ENCODE data around the gene OTOA.
"Not testable (repeated sequence)": the region's sequence is repeated elsewhere in the genome, so short reads cannot be mapped to it uniquely, and the experiment has no call there.

The OTOA gene

DNA sequence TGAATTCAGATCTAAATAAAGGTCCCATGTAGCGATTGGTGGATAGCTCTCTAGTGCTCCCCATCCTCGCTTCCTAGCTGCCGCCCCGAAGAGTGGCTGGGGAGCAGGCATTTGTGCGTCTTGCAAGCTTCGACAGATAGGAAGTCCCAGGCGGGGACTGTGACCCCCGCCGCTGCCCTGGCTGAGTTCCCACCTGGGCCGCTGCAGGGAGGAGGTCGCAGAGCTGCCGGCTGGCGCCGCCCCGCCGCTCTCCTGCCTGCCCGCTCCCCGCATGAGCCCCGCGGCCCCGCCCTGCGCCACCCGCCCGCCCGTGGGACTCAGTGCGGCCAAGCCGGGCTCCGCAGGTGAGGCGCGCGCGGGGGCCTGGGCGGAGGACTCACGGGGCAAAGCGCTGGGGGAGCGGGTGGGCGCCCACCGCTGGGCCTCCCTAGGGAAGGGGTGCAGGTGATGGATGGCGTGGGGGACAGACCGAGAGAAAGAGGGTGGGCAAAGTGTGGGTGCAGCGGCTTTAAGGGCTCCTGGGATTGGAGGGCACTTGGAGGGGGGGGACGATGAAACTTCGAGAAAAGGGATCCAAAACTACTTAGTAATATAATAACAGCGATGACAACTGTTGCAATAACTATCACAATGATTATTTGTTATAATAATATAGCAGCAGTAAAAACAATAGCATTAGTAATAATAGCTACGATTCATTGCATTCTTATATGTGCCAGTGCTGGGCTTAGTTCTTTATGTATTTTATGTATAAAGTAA, at the start of gene OTOA:
OTOA (plus strand) TSS at position 80 of the 759 bp plus-strand sequence. CDS start 14,547 bp downstream, outside the sequence.
- peak; percentile 39 to 45 for DNase-seq

DNA sequence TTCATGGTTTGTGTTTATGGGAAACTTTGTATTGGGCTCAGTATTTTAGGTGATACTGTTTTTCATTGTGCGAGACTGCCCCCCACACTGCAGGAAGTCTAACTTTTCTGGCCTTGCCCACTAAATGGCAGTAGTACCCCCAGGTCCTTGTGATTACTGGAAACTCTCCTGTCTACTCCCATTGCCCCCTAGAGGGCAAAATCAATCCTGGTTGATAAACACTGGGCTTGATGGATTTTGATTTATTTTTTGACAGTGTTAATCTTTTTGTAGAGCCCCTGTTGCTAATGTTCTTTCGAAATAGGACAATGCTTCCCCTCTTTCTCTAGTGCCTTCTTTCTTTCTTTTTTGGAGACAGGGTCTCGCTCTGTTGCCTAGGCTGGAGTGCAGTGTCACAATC, 48.9 kb upstream of the OTOA start:
- no peak for DNase-seq

DNA sequence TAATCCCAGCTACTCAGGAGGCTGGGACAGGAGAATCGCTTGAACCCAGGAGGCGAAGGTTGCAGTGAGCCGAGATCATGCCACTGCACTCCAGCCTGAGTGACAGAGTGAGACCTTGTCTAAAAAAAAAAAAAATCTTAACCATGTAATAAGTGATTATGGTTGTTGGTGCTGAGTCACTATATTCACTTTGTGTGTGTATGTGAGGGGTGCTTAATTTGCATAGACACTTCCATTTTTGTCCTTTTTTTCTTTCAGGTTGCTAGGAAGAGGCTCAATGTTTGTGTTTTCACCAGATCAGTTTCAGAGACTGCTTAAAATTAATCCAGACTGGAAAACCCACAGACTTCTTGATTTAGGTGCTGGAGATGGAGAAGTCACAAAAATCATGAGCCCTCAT, 46.2 kb upstream of the OTOA start:
- no peak for DNase-seq

DNA sequence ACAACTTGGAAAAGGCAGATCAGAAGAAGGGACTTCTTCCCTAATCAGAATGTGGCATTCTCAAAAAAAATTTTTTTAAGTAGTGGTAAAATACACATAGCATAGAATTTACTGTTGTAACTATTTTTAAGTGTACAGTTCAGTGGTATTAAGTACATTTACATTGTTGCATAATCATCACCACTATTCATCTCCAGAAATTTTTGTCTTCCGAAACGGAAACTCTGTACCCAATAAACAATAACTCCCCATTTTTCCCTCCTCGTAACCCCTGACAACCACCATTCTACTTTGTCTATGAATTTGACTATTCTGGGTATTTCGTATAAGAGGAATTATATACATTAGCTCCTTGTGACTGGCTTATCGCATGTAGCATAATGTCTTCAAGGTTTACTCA, 45.5 kb upstream of the OTOA start:
- DNase-seq: no peak

DNA sequence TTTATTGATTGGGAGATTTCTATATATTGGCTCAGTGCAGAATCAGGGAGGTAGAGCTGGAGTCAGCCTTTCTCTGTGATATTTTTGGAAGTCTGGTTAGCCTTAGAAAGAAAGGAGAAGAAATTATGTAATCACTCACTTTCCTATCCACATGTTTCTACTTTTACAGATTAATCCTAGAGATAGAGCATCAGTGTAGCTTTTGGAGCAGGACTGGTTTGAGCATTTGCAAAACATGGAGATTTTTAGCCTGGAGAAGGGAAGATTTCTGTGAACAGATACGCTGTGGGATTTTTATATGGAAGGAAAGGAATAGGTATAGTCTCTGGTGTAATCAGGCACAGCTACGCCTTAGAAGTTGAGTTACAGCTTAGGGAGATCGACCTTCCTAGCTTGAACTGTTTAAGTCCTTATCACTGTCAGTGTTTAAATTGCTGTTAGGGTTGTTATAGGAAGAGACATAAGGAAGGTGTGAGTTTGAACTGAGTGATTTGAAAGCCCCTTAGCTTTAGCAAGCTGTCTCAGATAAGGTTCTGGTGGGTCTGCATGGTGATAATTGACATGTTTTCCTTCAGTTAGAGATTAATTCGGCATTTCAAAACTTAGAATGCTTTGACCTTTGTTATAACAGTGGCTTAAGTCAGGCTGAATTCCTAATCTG, 43.9 kb upstream of the OTOA start:
- no peak for DNase-seq

DNA sequence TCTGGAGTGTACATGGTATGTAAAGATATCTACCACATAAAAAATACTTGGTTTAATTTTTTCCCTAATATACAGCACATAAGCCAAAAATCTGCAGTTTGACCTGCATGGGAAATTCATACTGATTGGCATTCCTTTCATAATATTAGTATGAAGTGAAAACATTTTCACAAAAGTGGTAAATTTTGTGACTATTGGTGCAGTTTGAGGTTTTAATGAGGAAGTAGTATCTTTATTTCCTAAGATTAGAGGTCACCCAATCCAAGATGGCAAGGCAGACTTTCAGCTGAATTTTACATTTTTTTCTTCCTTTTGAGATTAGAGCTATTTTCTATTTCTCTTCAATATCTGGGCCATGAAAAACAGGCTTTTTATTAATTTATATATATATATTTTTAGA, 43.2 kb upstream of the OTOA start:
- no peak for DNase-seq

DNA sequence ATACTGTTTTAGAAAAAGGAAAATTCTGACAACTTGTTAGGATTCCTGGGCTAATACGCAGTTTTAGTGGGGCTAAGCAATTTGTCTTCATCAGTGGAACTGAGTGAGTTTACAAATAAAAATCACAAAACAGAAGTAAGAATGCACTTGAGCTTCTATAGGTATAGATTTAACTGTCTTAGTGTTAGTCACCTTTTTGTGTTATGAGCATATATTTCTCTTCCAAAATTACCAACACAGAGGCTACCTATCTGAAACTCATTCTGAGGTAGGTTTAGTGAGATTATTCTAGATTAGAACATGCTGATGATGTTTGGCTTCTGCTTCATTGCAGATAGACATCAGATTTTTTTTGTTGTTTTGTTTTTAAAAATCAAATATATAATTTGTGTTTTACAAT, 41.2 kb upstream of the OTOA start:
- no peak for DNase-seq

DNA sequence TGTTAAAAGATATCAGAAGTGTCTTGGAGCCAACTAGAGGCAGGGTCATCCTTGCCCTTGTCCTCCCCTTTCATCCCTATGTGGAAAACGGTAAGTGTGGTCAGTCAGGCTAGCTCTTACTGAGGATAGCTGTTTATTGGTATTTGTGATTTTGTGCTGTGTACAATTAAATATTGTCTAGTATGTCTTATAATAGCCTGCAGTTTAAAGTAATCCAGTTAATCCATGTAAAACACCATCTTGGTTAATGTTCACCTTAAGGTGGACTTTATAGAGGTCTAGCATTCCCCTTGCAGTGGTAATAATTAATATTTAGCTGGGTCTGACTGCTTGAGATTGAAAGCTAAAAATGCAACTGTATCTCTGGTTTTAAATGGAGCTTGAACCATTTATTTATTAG, 38.7 kb upstream of the OTOA start:
- DNase-seq: no peak

DNA sequence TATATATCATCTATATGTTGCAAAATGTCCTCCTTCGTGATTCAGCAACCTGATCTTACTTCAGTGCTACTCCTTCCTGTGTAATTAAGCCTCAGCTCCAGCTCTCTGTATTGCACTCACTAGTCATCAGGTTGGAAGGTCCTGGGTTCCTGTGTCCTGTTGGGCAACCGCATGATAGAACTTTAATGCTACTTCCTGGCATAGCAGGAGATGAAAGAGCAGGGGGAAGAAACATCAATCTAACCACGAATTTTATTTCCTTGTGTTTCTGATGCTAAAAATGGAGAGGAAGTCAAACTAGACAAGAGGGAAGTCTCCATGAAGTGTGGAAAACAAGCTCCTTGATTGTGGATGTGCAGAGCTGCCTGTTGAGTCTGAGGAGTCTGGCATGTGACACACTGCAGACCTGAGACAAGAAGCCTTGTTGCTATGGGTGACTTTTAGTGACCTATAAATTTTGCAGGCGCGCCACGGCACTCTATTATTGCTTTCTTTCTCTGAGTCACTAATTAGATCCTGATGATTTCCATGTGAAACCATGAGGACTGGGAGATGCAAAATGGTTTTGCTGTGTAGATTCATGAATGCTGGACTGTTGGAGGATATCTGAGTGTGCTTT, 37.0 kb upstream of the OTOA start:
- no peak for DNase-seq

DNA sequence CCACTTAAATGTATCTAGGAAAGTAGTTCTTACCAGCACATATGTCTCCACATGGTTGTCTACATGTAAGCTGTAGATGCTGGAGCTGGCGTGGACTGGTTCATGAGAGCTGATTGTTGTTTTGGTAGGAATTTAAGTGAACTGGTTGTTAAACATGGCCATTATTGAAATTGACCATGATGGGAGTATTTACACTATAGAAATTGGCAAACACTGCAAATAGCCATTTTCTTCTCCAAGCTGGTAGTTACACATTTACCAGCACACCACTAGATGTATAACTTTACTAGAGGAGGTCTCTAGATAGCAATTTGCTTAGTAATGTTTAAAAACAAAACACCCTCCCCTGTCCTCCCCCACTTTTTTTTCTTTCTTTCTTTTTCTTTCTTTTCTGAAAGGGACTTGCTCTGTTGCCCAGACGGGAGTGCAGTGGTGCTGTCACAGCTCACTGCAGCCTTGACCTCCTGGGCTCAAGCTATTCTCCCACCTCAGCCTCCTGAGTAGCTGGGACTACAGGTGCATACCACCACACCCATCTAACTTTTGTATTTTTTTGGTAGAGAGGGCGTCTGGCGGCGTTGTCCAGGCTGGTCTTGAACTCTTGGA, 35.5 kb upstream of the OTOA start:
- no peak for DNase-seq

DNA sequence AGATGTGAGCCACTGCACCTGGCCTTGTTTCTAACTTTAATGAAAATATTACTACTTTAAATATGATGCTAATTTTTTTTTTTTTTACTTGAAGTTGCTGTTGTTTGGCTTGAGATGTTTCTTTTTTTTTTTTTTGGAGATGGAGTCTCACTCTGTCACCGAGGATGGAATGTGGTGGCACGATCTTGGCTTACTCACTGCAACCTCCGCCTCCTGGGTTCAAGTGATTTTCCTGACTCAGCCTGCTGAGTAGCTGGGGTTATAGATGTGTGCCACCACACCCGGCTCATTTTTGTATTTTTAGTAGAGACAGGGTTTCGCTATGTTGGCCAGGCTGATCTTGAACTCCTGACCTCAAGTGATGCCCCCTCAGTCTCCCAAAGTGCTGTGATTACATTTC, 35.0 kb upstream of the OTOA start:
- no peak for DNase-seq

DNA sequence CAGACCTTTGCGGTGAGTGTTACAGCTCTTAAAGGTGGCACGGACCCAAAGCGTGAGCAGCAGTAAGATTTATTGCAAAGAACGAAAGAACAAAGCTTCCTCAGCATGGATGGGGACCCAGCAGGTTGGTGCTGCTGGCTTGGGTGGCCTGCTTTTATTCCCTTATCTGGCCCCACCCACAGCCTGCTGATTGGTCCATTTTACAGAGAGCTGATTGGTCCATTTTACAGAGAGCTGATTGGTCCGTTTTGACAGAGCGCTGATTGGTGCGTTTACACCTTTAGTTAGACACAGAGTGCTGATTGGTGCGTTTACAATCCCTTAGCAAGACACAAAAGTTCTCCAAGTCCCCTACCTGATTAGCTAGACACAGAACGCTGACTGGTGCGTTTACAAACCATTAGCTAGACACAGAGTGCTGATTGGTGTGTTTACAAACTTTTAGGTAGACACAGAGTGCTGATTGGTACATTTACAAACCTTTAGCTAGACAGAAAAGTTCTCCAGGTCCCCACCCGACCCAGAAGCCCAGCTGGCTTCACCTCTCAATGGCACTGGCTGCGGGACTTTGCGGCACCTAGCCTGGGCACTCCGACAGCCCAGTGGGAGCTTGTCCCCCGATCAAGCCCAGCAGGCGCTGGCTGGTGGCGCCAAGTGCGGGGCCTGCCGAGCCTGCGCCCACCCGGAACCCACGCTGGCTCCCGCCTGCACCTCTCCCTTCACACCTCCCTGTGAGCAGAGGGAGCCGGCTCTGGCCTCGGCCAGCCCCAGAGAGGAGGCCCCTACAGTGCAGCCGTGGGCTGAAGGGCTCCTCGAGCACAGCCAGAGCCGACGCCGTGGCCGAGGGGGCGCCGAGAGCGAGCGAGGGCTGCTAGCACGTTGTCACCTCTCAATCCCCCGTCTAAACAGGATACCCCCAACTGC, 33.9 kb upstream of the OTOA start:
- not testable (repeated sequence) for DNase-seq

DNA sequence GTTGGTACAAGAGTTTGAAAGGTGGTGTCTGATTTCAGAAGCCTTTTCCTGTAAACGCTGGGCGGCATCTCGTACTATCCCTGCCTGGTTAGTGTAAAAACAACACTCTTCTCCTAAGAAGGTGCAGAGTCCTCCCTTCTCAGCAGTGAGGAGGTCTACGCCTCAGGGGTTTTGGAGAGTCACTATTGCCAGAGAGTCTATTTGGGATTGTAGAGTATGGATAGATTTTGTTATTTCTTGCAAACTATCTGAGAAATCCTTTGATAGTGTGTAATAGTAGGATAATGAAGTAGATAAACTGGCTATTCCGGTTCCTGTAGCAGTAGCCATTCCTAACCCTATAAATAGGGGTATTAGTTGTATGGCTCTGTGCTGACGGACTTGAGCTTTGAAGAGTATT, 32.9 kb upstream of the OTOA start:
- not testable (repeated sequence) for DNase-seq

DNA sequence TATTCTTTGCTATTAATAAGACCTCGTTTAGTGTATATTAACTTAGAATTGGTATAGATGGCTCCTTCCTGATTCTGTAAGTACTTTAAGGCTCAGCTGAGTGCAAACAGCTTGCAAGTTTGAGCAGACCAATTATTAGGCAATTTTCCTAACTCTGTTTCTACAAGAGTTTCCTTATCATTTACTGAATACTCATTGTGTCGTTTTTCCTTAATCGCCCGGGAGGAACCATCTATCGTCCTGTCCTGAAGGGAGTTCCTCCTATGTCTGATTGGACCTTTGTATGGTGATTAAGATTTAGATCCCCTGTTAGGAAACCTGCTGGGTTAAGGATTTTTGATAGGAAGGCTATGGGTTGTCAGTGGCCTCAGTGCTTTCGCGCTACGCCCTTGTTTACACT, 32.4 kb upstream of the OTOA start:
- DNase-seq: not testable (repeated sequence)

DNA sequence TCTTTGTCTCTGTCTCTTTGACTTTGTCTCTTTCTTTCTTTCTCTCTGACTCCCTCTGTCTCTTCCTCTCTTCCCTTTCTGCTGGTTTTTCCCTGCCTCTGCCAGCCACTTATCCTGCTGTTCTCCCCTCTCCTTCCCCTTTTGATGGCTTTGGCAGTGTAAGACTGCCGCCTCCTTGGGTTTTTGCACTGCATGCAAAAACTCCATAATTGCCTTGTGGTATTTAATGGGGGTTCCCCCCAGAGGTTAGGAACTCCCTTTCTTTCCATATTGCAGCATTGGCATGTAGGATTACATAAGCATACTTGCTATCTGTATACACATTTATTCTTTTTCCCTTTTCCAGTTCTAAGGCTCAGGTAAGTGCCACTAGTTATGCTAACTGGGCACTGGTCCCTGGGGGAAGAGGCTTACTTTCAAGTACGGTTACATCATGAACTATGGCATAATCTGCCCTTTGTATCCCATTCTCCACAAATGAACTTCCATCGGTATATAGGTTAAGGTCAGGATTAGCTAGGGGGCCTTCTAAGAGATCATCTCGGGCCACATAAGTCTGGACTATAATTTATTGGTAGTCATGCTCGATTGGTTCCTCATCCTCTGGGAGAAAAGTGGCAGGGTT, 31.7 kb upstream of the OTOA start:
- DNase-seq: not testable (repeated sequence)

DNA sequence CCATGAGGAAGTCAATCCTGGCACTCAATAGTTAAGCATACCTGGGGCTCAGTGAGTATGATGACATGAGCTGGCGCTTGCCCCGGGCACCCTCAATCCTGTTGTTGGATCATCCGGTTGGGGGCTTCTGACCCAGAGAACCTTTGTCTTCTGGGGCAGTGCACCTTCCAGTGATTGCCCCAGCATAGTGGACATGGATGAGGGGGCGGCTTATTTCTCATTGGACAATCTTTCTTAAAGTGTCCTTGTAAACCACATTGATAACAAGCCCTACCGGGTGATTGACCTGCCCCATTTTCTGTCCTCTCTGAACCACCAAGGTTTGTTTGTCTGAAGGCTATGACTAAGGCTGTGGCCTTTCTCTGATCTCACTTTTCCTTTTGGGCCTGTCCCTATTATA, 29.6 kb upstream of the OTOA start:
- DNase-seq: no peak

DNA sequence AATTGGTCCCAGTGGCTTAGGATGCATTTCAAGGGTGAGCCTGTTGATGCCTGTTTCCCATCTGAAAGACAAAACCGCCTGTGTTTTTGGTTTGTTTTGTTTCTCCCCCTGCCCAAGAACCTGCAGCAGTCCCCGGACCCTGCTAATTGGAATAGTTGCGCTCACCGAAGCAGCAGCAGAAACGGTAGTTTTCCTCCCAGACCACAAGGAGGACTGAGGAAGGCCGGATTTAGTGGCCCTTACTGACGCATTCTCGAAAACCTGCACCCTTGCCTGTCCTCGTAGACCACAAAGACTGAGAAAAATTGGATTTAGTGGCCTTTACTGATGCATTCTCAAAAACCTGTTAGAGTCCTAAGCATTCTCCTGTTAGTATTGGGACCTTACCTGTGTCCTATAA, 28.1 kb upstream of the OTOA start:
- DNase-seq: not testable (repeated sequence)

DNA sequence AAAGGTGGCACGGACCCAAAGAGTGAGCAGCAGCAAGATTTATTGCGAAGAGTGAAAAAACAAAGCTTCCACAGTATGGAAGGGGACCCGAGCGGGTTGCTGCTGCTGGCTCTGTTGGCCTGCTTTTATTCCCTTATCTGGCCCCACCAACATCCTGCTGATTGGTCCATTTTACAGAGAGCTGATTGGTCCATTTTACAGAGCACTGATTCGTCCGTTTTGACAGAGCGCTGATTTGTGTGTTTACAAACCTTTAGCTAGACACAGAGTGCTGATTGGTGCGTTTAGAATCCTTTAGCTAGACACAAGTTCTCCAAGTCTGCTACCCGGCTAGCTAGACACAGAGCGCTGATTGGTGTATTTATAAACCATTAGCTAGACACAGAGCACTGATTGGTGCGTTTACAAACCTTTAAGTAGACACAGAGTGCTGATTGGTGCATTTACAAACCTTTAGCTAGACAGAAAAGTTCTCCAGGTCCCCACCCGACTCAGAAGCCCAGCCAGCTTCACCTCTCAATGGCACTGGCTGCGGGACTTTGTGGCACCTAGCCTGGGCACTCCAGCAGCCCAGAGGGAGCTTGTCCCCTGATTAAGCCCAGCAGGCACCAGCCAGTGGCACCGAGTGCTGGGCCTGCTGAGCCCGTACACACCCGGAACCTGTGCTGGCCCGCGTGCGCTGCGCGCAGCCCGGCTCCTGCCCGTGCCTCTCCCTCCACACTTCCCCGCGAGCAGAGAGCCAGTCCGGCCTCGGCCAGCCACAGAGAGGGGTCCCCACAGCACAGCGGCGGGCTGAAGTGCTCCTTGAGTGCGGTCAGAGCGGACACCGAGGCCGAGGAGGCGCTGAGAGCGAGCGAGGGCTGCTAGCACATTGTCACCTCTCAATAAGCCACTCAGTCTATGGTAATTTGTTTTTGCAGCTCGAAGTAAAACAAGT, 26.5 kb upstream of the OTOA start:
- DNase-seq: no peak

DNA sequence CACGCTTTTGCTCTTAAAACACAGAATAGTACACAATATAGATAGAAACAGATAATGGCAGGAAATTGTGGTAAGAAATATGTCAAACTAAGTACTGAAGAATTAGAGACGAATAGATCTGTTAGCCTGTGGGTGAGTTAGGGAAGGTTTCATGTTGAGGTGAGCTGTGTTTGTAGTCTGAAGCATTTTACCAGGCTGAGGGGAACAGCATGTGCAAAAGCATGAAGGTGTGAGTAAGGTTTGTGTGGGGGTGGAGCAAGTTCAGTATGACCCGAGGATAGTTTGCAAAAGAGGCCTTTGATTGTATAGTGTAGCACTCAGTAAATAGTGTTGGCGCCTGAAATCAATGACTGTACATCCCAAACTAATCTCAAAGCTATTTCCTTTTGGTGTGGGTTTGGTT, 25.2 kb upstream of the OTOA start:
- no peak for DNase-seq

DNA sequence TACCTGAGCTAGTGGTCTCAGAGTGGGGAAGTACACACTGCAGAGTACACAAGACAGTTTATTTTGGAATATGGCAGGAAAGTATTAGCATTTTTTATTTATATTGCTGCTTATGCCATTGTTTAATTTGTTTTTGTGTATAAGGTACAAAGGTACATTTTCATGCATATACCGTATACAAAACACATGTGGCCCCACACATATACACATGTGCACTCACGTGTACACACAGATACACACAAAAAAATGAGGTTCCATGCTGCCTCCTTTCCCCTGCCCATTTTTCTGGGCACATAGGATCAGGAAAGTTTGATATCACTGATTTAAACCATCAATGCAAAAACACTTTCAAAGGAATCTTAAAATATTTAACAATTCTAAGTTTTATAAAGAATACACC, 24.3 kb upstream of the OTOA start:
- no peak for DNase-seq

DNA sequence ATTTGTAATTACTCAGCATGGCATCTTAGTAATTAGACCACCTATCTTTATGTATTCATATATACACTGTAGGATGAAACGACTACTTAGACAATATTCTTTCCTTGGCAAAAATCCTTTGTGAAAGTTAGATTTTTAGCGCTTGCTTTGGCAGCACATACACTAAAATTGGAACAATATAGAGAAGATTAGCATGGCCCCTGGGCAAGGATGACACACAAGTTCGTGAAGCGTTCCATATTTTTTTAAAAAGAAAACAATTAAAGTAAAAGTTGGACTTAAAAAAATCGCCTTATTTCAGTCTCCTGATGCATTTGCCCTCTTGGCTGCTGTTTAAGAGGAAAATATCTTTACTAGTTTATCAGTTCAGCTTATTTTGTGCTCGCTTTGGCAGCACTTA, 21.9 kb upstream of the OTOA start:
- no peak for DNase-seq
